B cell (primary cell): Measurements from ENCODE around the gene ADCY10. TPM values are rescaled to one million over a fixed set of nuclear protein-coding genes. Genes with fewer than 3 reads are reported as not detected.

ENCODE experiments used
- ATAC-seq: fragments of 200-7000 bp; cut with Tn5 transposase; one replicate; pipeline ENCODE4 v1.10.0; 2021; ENCODE audit warnings: low read depth, mild to moderate bottlenecking, moderate number of reproducible peaks, moderate library complexity
- CTCF ChIA-PET: fragments of 350-600 bp; sonication (Branson Sonifier 250); formaldehyde crosslinking; loops from one replicate; lab custom pipeline; 2021; ENCODE audit warnings: antibody characterized with exemption, inconsistent platforms; lab: Charles Lee
- POLR2A ChIA-PET: fragments of 350-600 bp; sonication (Branson Sonifier 250); formaldehyde crosslinking; loops from one replicate; lab custom pipeline; 2021; ENCODE audit warnings: antibody characterized with exemption; lab: Charles Lee
- DNase-seq: peaks from one replicate; pipeline ENCODE4 v3.0.0; 2013
- H2AFZ ChIP-seq: 2 replicates; pipeline ENCODE4 v1.6.1; 2012; ENCODE audit warnings: mild to moderate bottlenecking, low read depth, low read length; ENCODE audit not compliant: insufficient read depth, poor library complexity, severe bottlenecking
- H3K27ac ChIP-seq, 2 donors: 1 replicate in 1 of 2; 2 replicates in 1 of 2; pipeline ENCODE4 v1.5.1; 2012 to 2013; ENCODE audit warnings: low read length in 2 of 2, mild to moderate bottlenecking in 2 of 2, moderate library complexity in 1 of 2
- H3K27me3 ChIP-seq, 4 experiments: fragments of 200-600 bp in 1 of 4; sonication (generic) in 1 of 4; replicated peaks in 1 of 4; 1 replicate in 2 of 4; 2 replicates in 2 of 4; pipeline versions ENCODE4 v1.6.1 to v1.7.0; 2013 to 2016; ENCODE audit warnings: low read length in 3 of 4, mild to moderate bottlenecking in 2 of 4, mixed read lengths in 1 of 4, moderate library complexity in 1 of 4; ENCODE audit not compliant: insufficient read depth in 4 of 4, control insufficient read depth in 3 of 4; ENCODE audit errors: control extremely low read depth in 1 of 4
- H3K36me3 ChIP-seq, 2 experiments: replicated peaks in 1 of 2; 1 replicate in 1 of 2; 2 replicates in 1 of 2; pipeline versions ENCODE4 v1.6.1 to v1.7.1; 2013; ENCODE audit warnings: low read length in 1 of 2; ENCODE audit not compliant: insufficient read depth in 2 of 2, control insufficient read depth in 1 of 2; ENCODE audit errors: control extremely low read depth in 1 of 2, extremely low read depth in 1 of 2
- H3K4me1 ChIP-seq, 2 donors: fragments of 200-600 bp in 1 of 2; sonication (generic) in 1 of 2; 1 replicate in 1 of 2; 2 replicates in 1 of 2; pipeline versions ENCODE4 v1.5.1 to v1.6.1; 2013 to 2017; ENCODE audit warnings: low read length in 2 of 2; ENCODE audit not compliant: control insufficient read depth in 2 of 2, insufficient read depth in 2 of 2
- H3K4me2 ChIP-seq: replicated peaks from 2 replicates; pipeline ENCODE3; 2012; ENCODE audit warnings: mild to moderate bottlenecking, low read depth, low read length; ENCODE audit not compliant: poor library complexity, severe bottlenecking
- H3K4me3 ChIP-seq, 5 experiments: fragments of 200-600 bp in 1 of 5; sonication (generic) in 1 of 5; 1 replicate in 3 of 5; 2 replicates in 2 of 5; pipeline versions ENCODE4 v1.5.1 to v1.7.0; 2011 to 2016; ENCODE audit warnings: low read length in 4 of 5, mild to moderate bottlenecking in 4 of 5, low read depth in 2 of 5, control low read depth in 1 of 5, moderate library complexity in 1 of 5; ENCODE audit not compliant: insufficient read depth in 1 of 5; ENCODE audit errors: control extremely low read depth in 1 of 5, extremely low read depth in 1 of 5
- H3K79me2 ChIP-seq: fragments of 200-600 bp; sonication (generic); one replicate; pipeline ENCODE4 v1.6.0; 2016; ENCODE audit warnings: low read length; ENCODE audit not compliant: control insufficient read depth, insufficient read depth
- H3K9ac ChIP-seq: fragments of 200-600 bp; sonication (generic); 2 replicates; pipeline ENCODE4 v1.6.1; 2017; ENCODE audit warnings: mild to moderate bottlenecking, low read length, moderate library complexity
- H3K9me3 ChIP-seq, 3 donors: one replicate each; pipeline versions ENCODE4 v1.6.1 to v1.7.1; 2013; ENCODE audit warnings: low read length in 2 of 3; ENCODE audit not compliant: control insufficient read depth in 2 of 3, insufficient read depth in 1 of 3; ENCODE audit errors: control extremely low read depth in 1 of 3
- H4K20me1 ChIP-seq: 2 replicates; pipeline ENCODE4 v1.6.0; 2012; ENCODE audit warnings: mild to moderate bottlenecking, low read length; ENCODE audit not compliant: insufficient read depth, control insufficient read depth, poor library complexity, severe bottlenecking
- H3K27ac Mint-ChIP-seq: one replicate; pipeline ENCODE4 v1.8.0; 2021; ENCODE audit warnings: mixed read lengths
- H3K27me3 Mint-ChIP-seq: one replicate; pipeline ENCODE4 v1.8.0; 2021; ENCODE audit warnings: mixed read lengths
- H3K4me1 Mint-ChIP-seq: one replicate; pipeline ENCODE4 v1.8.0; 2021; ENCODE audit warnings: mixed read lengths
- H3K4me3 Mint-ChIP-seq: one replicate; pipeline ENCODE4 v1.8.0; 2021; ENCODE audit warnings: mixed read lengths
- H3K9me3 Mint-ChIP-seq: one replicate; pipeline ENCODE4 v1.8.0; 2022; ENCODE audit warnings: mixed read lengths; ENCODE audit not compliant: insufficient read depth
- EZH2 ChIP-seq: IDR thresholded peaks from 2 replicates; pipeline ENCODE4 v1.6.1; 2012; ENCODE audit warnings: borderline replicate concordance, low read depth, mild to moderate bottlenecking, moderate library complexity, low read length; ENCODE audit not compliant: insufficient read depth, poor library complexity, severe bottlenecking
- WGBS: methylation state at CpG from one replicate; pipeline ENCODE4 v1.1.5; 2013; ENCODE audit warnings: missing lambda C conversion rate; ENCODE audit not compliant: insufficient coverage; 5-methylcytosine and 5-hydroxymethylcytosine counted together
- intact Hi-C: fragments of 100-400 bp; cut with micrococcal nuclease; formaldehyde crosslinking; loops from one replicate; pipeline ENCODE4 v1.10.0; 2022
- polyA plus RNA-seq: library from polyadenylated mRNA; depleted of rRNA; stranded (reverse); fragments of >200 nt; gene quantifications from 2 replicates; pipeline ENCODE4 v1.2.3, GENCODE V29; 2012
- total RNA-seq, 2 donors: library from RNA; stranded (reverse); fragments of 120-200 nt in 1 of 2; gene quantifications; 1 replicate in 1 of 2; 2 replicates in 1 of 2; pipeline versions ENCODE4 v1.2.3 to v1.2.4, GENCODE V29; 2013 to 2022
- TF ChIP-seq, protein P1 (sequence below): fragments of 200-600 bp; IDR thresholded peaks from one replicate; pipeline ENCODE4 v1.8.0; 2022; ENCODE audit warnings: antibody characterized with exemption, mild to moderate bottlenecking

ADCY10 gene
- total and polyA plus RNA-seq, 2 donors (not counting 1 experiment from before 2014, with no cell fraction given) = 0.15 TPM; not detected in 1

GRCh38 chr1:167924102-167924501, 10.2 kb upstream of the ADCY10 start:
- H3K4me1 ChIP-seq = peaks cover 0 to 4% of the 10 kb centered on the region in 2 donors
- no peak overlapping the region for H3K4me3 ChIP-seq
- no peaks in the 10 kb centered on the region for H3K9me3 ChIP-seq
- H3K27ac ChIP-seq = no peak overlapping the region
- no CpG with 5 or more reads among the region's 2 CpGs for WGBS
- H3K4me1 Mint-ChIP-seq = peaks cover 17% of the 10 kb centered on the region
- H4K20me1 ChIP-seq = peaks cover 8% of the 10 kb centered on the region
- ChIA-PET CTCF (no interaction called here), POLR2A (no interaction called here)
- ATAC-seq (no peak), DNase-seq (no peak)
- H3K36me3 ChIP-seq = peaks cover 2 to 5% of the 10 kb centered on the region in 2 experiments
- H3K4me2 ChIP-seq = no peak overlapping the region
- no peak for TF ChIP-seq EZH2
- TF ChIP-seq, protein P1, sequence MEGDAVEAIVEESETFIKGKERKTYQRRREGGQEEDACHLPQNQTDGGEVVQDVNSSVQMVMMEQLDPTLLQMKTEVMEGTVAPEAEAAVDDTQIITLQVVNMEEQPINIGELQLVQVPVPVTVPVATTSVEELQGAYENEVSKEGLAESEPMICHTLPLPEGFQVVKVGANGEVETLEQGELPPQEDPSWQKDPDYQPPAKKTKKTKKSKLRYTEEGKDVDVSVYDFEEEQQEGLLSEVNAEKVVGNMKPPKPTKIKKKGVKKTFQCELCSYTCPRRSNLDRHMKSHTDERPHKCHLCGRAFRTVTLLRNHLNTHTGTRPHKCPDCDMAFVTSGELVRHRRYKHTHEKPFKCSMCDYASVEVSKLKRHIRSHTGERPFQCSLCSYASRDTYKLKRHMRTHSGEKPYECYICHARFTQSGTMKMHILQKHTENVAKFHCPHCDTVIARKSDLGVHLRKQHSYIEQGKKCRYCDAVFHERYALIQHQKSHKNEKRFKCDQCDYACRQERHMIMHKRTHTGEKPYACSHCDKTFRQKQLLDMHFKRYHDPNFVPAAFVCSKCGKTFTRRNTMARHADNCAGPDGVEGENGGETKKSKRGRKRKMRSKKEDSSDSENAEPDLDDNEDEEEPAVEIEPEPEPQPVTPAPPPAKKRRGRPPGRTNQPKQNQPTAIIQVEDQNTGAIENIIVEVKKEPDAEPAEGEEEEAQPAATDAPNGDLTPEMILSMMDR = no peak
- no peaks in the 10 kb centered on the region for H3K9me3 Mint-ChIP-seq
- no peak overlapping the region for H3K9ac ChIP-seq
- H3K27me3 Mint-ChIP-seq = no peaks in the 10 kb centered on the region
- H3K27ac Mint-ChIP-seq = no peak overlapping the region
- no peak overlapping the region for H3K4me3 Mint-ChIP-seq
- intact Hi-C loops = no loop called here
- no peaks in the 10 kb centered on the region for H3K27me3 ChIP-seq
- H2AFZ ChIP-seq = no peak overlapping the region
- peaks cover 33% of the 10 kb centered on the region for H3K79me2 ChIP-seq

- intact Hi-C loops = no loop called here
- no peak for TF ChIP-seq EZH2
- TF ChIP-seq, protein P1 = no peak
- Mint-ChIP-seq H3K4me3 (no peak overlapping the region), H3K27me3 (no peaks in the 10 kb centered on the region), H3K4me1 (peaks cover 17% of the 10 kb centered on the region), H3K27ac (no peak overlapping the region), H3K9me3 (no peaks in the 10 kb centered on the region)
- H3K9ac ChIP-seq = no peak overlapping the region
- H3K27me3 ChIP-seq = no peaks in the 10 kb centered on the region
- ChIA-PET CTCF (no interaction called here), POLR2A (no interaction called here)
- DNase-seq (no peak), ATAC-seq (no peak)
- peaks cover 5% of the 10 kb centered on the region for H4K20me1 ChIP-seq
- no peak overlapping the region for H3K4me2 ChIP-seq
- no peak overlapping the region for H3K27ac ChIP-seq
- H2AFZ ChIP-seq = no peak overlapping the region
- H3K9me3 ChIP-seq = no peaks in the 10 kb centered on the region
- peaks cover 2 to 5% of the 10 kb centered on the region in 2 experiments for H3K36me3 ChIP-seq
- H3K4me3 ChIP-seq = no peak overlapping the region
- peaks cover 0 to 4% of the 10 kb centered on the region in 2 donors for H3K4me1 ChIP-seq
- H3K79me2 ChIP-seq = peaks cover 26% of the 10 kb centered on the region
- WGBS = 60% methylated on average over 1 of the region's 3 CpGs
Measured at GRCh38 chr1:167923324-167924056, 9.6 kb upstream of the ADCY10 start.
